Left cardiac atrium (tissue), 4 donors: ENCODE data around the gene ZBTB20. TPM values are rescaled to one million over a fixed set of nuclear protein-coding genes. Genes with fewer than 3 reads are reported as not detected.

Source experiments
- ATAC-seq, 2 donors: fragments of 200-7000 bp; cut with Tn5 transposase; one replicate each; pipeline ENCODE4 v1.9.1; 2020; ENCODE audit warnings: mild to moderate bottlenecking in 2 of 2, moderate library complexity in 2 of 2
- DNase-seq: peaks from one replicate; pipeline ENCODE4 v3.0.0-alpha.2; 2020
- intact Hi-C, 2 donors: fragments of 100-400 bp; cut with DNase I; formaldehyde crosslinking; loops; one replicate each; pipeline versions ENCODE4 v1.14.1 to v1.15.1; 2022 to 2023
- total RNA-seq, 2 donors: library from RNA; stranded (reverse); fragmentation: NEBNext Ultra II Directional; extraction: Animal tissue kit (Norgen Biotek cat#: 25700); gene quantifications; one replicate each; pipeline ENCODE4 v1.2.1, GENCODE V29; 2021
- donor health status: DM: no; HTN: yes; CAD: no.
- donor health status: DM: no; HTN: yes; CAD: no; lungs with severe emphysema.
- donor health status: DM: yes; HTN: yes; CAD: no.
- donor health status: Dilated cardiomyopathy.

Gene ZBTB20
- total RNA-seq, 2 donors from 2014 or later, result 59.5 to 68.8 TPM

GRCh38 chr3:114764056-114764492, 383.0 kb downstream of the ZBTB20 start:
- DNase-seq (no peak), ATAC-seq (no peak)
- intact Hi-C loops, result no loop called here

- DNase-seq (no peak), ATAC-seq (no peak)
- intact Hi-C loops, result no loop called here
Observed at GRCh38 chr3:114762144-114762543, 384.9 kb downstream of the ZBTB20 start.

- DNase-seq, result no peak
- ATAC-seq, result no peak
- intact Hi-C loops, result no loop called here
Observed at GRCh38 chr3:114760679-114761078, 386.4 kb downstream of the ZBTB20 start.

GRCh38 chr3:114758831-114759699, 388.0 kb downstream of the ZBTB20 start:
- intact Hi-C loops, result no loop called here
- DNase-seq (peak; percentile 24), ATAC-seq (peak; percentile 53 to 72)

- DNase-seq, result no peak
- intact Hi-C loops, result no loop called here
- ATAC-seq, result peak; percentile 63 to 83
Observed at GRCh38 chr3:114756506-114757279, 390.4 kb downstream of the ZBTB20 start.

GRCh38 chr3:114746502-114746901, 400.6 kb downstream of the ZBTB20 start:
- ATAC-seq, result peak; percentile 27 to 35
- intact Hi-C loops, result no loop called here
- DNase-seq, result no peak

- intact Hi-C loops, result no loop called here
- ATAC-seq (peak; percentile 47 to 83), DNase-seq (no peak)
Observed at GRCh38 chr3:114745322-114746240, 401.5 kb downstream of the ZBTB20 start.

- intact Hi-C loops, result no loop called here
- no peak for DNase-seq
- ATAC-seq, result no peak
Observed at GRCh38 chr3:114743746-114744485, 403.2 kb downstream of the ZBTB20 start.

GRCh38 chr3:114741066-114741465, 406.0 kb downstream of the ZBTB20 start:
- intact Hi-C loops, result no loop called here
- ATAC-seq (no peak), DNase-seq (no peak)

- ATAC-seq (no peak), DNase-seq (no peak)
- intact Hi-C loops, result no loop called here
Observed at GRCh38 chr3:114739627-114740026, 407.5 kb downstream of the ZBTB20 start.

GRCh38 chr3:114732353-114732752, 414.7 kb downstream of the ZBTB20 start:
- ATAC-seq, result no peak
- intact Hi-C loops, result no loop called here
- no peak for DNase-seq

GRCh38 chr3:114730397-114730796, 416.7 kb downstream of the ZBTB20 start:
- peak in 1 of 2 donors; percentile 70 for ATAC-seq
- intact Hi-C loops, result no loop called here
- no peak for DNase-seq

- intact Hi-C loops, result no loop called here
- ATAC-seq, result no peak
- no peak for DNase-seq
Observed at GRCh38 chr3:114727373-114727772, 419.7 kb downstream of the ZBTB20 start.

GRCh38 chr3:114725966-114726365, 421.1 kb downstream of the ZBTB20 start:
- ATAC-seq, result no peak
- intact Hi-C loops, result no loop called here
- DNase-seq, result no peak

GRCh38 chr3:114722530-114722929, 424.6 kb downstream of the ZBTB20 start:
- ATAC-seq, result no peak
- intact Hi-C loops, result no loop called here
- DNase-seq, result no peak

- DNase-seq, result no peak
- intact Hi-C loops, result no loop called here
- no peak for ATAC-seq
Observed at GRCh38 chr3:114721864-114722263, 425.2 kb downstream of the ZBTB20 start.

GRCh38 chr3:114721209-114721608, 425.9 kb downstream of the ZBTB20 start:
- DNase-seq (no peak), ATAC-seq (no peak)
- intact Hi-C loops, result no loop called here

GRCh38 chr3:114718898-114719210, 428.2 kb downstream of the ZBTB20 start:
- intact Hi-C loops, result no loop called here
- no peak for ATAC-seq
- no peak for DNase-seq
